GM12878 (cell line): ENCODE results near the gene KRT28. TPM values are rescaled to one million over a fixed set of nuclear protein-coding genes. Genes with fewer than 3 reads are reported as not detected.
A peak's percentile ranks its signal among the peaks of the same experiment; 100 is the strongest.

ENCODE experiments used
- ATAC-seq: fragments of 200-7000 bp; cut with Tn5 transposase; 3 replicates; pipeline ENCODE4 v1.9.1; 2020; ENCODE audit warnings: mild to moderate bottlenecking, moderate library complexity
- BruUV-seq: library from RNA; stranded (reverse); fragments of 400-500 nt; replicated peaks from 2 replicates; lab custom pipeline; 2021; lab: Mats Ljungman, UMichigan
- CTCF ChIA-PET: fragments of 300-600 bp; sonication (Branson Sonifier 250); formaldehyde crosslinking; extraction: SDS; loops from one replicate; lab custom pipeline; 2021; ENCODE audit warnings: inconsistent platforms; lab: Yijun Ruan, JAX
- POLR2A ChIA-PET: fragments of 350-600 bp; formaldehyde crosslinking; extraction: SDS; loops from one replicate; lab custom pipeline; 2021; ENCODE audit warnings: inconsistent platforms; lab: Charles Lee
- RAD21 ChIA-PET: fragments of 300-600 bp; sonication (Branson Sonifier 250); formaldehyde crosslinking; loops from one replicate; lab custom pipeline; 2023; ENCODE audit warnings: antibody characterized with exemption; ENCODE audit not compliant: unreplicated experiment; lab: Charles Lee
- SMC1A ChIA-PET: fragments of 300-600 bp; sonication (Branson Sonifier 250); formaldehyde crosslinking; loops from one replicate; lab custom pipeline; 2023; ENCODE audit not compliant: unreplicated experiment, uncharacterized antibody; lab: Charles Lee
- DNase-seq: peaks from one replicate; pipeline ENCODE4 v3.0.0-alpha.2; 2011; ENCODE audit warnings: low read depth, low spot score
- FAIRE-seq: peaks from 3 replicates; lab custom pipeline; 2011; peaks lifted over from hg19 to GRCh38; lab: Jason Lieb, UNC
- H2AFZ ChIP-seq: 2 replicates; pipeline ENCODE4 v1.6.0; 2011; ENCODE audit warnings: low read depth, low read length, control low read depth; ENCODE audit not compliant: control insufficient read depth
- H3K27ac ChIP-seq: 2 replicates; pipeline ENCODE4 v1.5.1; 2011; ENCODE audit warnings: control low read depth; ENCODE audit not compliant: control insufficient read depth, insufficient read depth
- H3K27me3 ChIP-seq, 2 experiments: replicated peaks in 1 of 2; 2 replicates each; pipeline versions ENCODE4 v1.6.0 to v1.6.1; 2011; ENCODE audit warnings: low read length in 1 of 2; ENCODE audit not compliant: control insufficient read depth in 2 of 2, insufficient read depth in 2 of 2
- H3K36me3 ChIP-seq, 2 experiments: 2 replicates each; pipeline ENCODE4 v1.5.1; 2011; ENCODE audit warnings: low read length in 1 of 2; ENCODE audit not compliant: control insufficient read depth in 2 of 2, insufficient read depth in 2 of 2
- H3K4me1 ChIP-seq: 2 replicates; pipeline ENCODE4 v1.6.1; 2011; ENCODE audit warnings: mild to moderate bottlenecking, low read length, moderate library complexity, mixed read lengths; ENCODE audit not compliant: control insufficient read depth, insufficient read depth
- H3K4me2 ChIP-seq: 2 replicates; pipeline ENCODE4 v1.6.0; 2011; ENCODE audit warnings: control low read depth; ENCODE audit not compliant: control insufficient read depth, insufficient read depth
- H3K4me3 ChIP-seq: fragments of 200-600 bp; sonication (generic); 2 replicates; pipeline ENCODE4 v1.5.1; 2016
- H3K79me2 ChIP-seq: 2 replicates; pipeline ENCODE4 v1.6.0; 2011; ENCODE audit warnings: low read length; ENCODE audit not compliant: control insufficient read depth, insufficient read depth
- H3K9ac ChIP-seq: 2 replicates; pipeline ENCODE4 v1.8.0; 2011; ENCODE audit warnings: low read length, control low read depth, mixed read lengths; ENCODE audit not compliant: control insufficient read depth, insufficient read depth
- H3K9me3 ChIP-seq: replicated peaks from 3 replicates; pipeline ENCODE4 v1.5.1; 2011; ENCODE audit warnings: mild to moderate bottlenecking, low read length; ENCODE audit not compliant: control insufficient read depth, insufficient read depth
- H4K20me1 ChIP-seq: 2 replicates; pipeline ENCODE4 v1.6.0; 2011; ENCODE audit not compliant: control insufficient read depth, insufficient read depth
- CBFB ChIP-seq: IDR thresholded peaks from 2 replicates; pipeline ENCODE4 v1.6.1; 2016; ENCODE audit warnings: antibody characterized with exemption, low read depth
- E2F8 ChIP-seq: fragments of 450-650 bp; IDR thresholded peaks from 2 replicates; pipeline ENCODE4 v1.6.1; 2018; ENCODE audit warnings: mild to moderate bottlenecking, low read depth, moderate library complexity; ENCODE audit not compliant: partially characterized antibody
- FOXK2 ChIP-seq: fragments of 450-650 bp; IDR thresholded peaks from 2 replicates; pipeline ENCODE4 v1.6.1; 2017; ENCODE audit warnings: mild to moderate bottlenecking, moderate library complexity
- GATAD2B ChIP-seq: fragments of 450-650 bp; conservative IDR thresholded peaks from 2 replicates; pipeline ENCODE4 v1.6.1; 2017; ENCODE audit warnings: low read depth, mild to moderate bottlenecking, moderate library complexity
- HCFC1 ChIP-seq: fragments of 150-350 bp; IDR thresholded peaks from 2 replicates; pipeline ENCODE4 v1.6.1; 2014; ENCODE audit warnings: low read length
- IKZF1 ChIP-seq: fragments of 450-650 bp; conservative IDR thresholded peaks from 2 replicates; pipeline ENCODE4 v1.6.1; 2017; ENCODE audit warnings: antibody characterized with exemption, mild to moderate bottlenecking
- LARP7 ChIP-seq: fragments of 450-650 bp; IDR thresholded peaks from 2 replicates; pipeline ENCODE4 v1.6.1; 2017; ENCODE audit warnings: mild to moderate bottlenecking
- PRDM15 ChIP-seq: fragments of 450-650 bp; formaldehyde crosslinking; IDR thresholded peaks from 2 replicates; pipeline ENCODE4 v1.4.0; 2020; ENCODE audit warnings: mild to moderate bottlenecking, moderate library complexity
- RAD21 ChIP-seq: IDR thresholded peaks from 2 replicates; pipeline ENCODE4 v1.6.1; 2011; ENCODE audit warnings: mild to moderate bottlenecking, low read depth, low read length, moderate library complexity; ENCODE audit not compliant: insufficient read depth
- SIX5 ChIP-seq: IDR thresholded peaks from 2 replicates; pipeline ENCODE4 v1.6.1; 2011; ENCODE audit warnings: mild to moderate bottlenecking, low read depth, low read length, moderate library complexity; ENCODE audit not compliant: severe bottlenecking
- SKIL ChIP-seq: fragments of 450-650 bp; IDR thresholded peaks from 2 replicates; pipeline ENCODE4 v1.6.1; 2017; ENCODE audit warnings: mild to moderate bottlenecking, low read depth, inconsistent platforms; ENCODE audit not compliant: poor library complexity, severe bottlenecking
- TARDBP ChIP-seq: IDR thresholded peaks from 2 replicates; pipeline ENCODE4 v1.6.1; 2016; ENCODE audit warnings: borderline replicate concordance
- TCF12 ChIP-seq: IDR thresholded peaks from 2 replicates; pipeline ENCODE4 v1.6.1; 2011; ENCODE audit warnings: low read depth, mild to moderate bottlenecking, low read length
- TCF7 ChIP-seq: IDR thresholded peaks from 2 replicates; pipeline ENCODE4 v1.6.1; 2014; ENCODE audit warnings: antibody characterized with exemption, borderline replicate concordance
- ZSCAN29 ChIP-seq: fragments of 450-650 bp; IDR thresholded peaks from 2 replicates; pipeline ENCODE4 v1.6.1; 2017; ENCODE audit warnings: mild to moderate bottlenecking, moderate library complexity
- WGBS: methylation state at CpG from one replicate; pipeline ENCODE4 v1.1.6; 2016; ENCODE audit warnings: low lambda C conversion rate; ENCODE audit not compliant: insufficient replicate concordance, insufficient coverage; ENCODE audit errors: missing lambda C conversion rate; 5-methylcytosine and 5-hydroxymethylcytosine counted together
- in situ Hi-C: fragments of 300-500 bp; cut with MboI; formaldehyde crosslinking; loops from 9 replicates; pipeline ENCODE4 v1.14.3; 2018; ENCODE audit warnings: mixed read lengths
- intact Hi-C: fragments of 100-400 bp; cut with micrococcal nuclease; formaldehyde crosslinking; loops from one replicate; pipeline ENCODE4 v1.14.2; 2022; ENCODE audit not compliant: unreplicated experiment
- polyA plus RNA-seq, 11 experiments: library from polyadenylated mRNA; depleted of rRNA in 4 of 11; unstranded in 6 of 11; stranded (reverse) in 5 of 11; fragments of >200 nt; fragmentation: Nextera tagmentation in 4 of 11; fragmentation: Illumina TruSeq in 1 of 11; extraction: Ambion mirVana in 4 of 11; extraction: Trizol in 1 of 11; gene quantifications; 1 replicate in 1 of 11; 2 replicates in 10 of 11; pipeline versions ENCODE4 v1.2.1 to v1.2.3, GENCODE V29; 2011 to 2016; ENCODE audit warnings: inconsistent platforms in 2 of 11, missing spikeins in 2 of 11, low read depth in 1 of 11
- total RNA-seq, 4 experiments: library from RNA; depleted of rRNA in 3 of 4; stranded (reverse); fragments of >200 nt in 3 of 4; fragmentation: Illumina TruSeq in 1 of 4; extraction: Trizol in 1 of 4; gene quantifications; 2 replicates each; pipeline versions ENCODE4 v1.2.1 to v1.2.3, GENCODE V29; 2013 to 2021

The KRT28 gene
- total and polyA plus RNA-seq, 10 of the 15 experiments (the other 5 are each of a cell fraction or from before 2014, with no cell fraction given) = not detected

GRCh38 chr17:40818733-40819527, 19.2 kb upstream of the KRT28 start:
- Histone ChIP-seq H3K36me3 (peaks cover 0 to 7% of the 10 kb centered on the region in 2 experiments; a peak in 2 of 4 replicates), H3K27ac (peak overlapping the region; percentile 76), H3K9me3 (no peaks in the 10 kb centered on the region), H3K4me1 (peaks cover 12% of the 10 kb centered on the region), H2AFZ (peak overlapping the region; percentile 75), H4K20me1 (no peaks in the 10 kb centered on the region), H3K79me2 (peaks cover 5% of the 10 kb centered on the region), H3K27me3 (no peaks in the 10 kb centered on the region), H3K9ac (peak overlapping the region; percentile 79), H3K4me2 (peak overlapping the region; percentile 60), H3K4me3 (peak overlapping the region; percentile 78)
- no peak for FAIRE-seq
- RAD21 ChIA-PET = interaction anchor here (0.8 to 2.0 kb wide), 14 partner anchors 15 to 829 kb away, joined by 3 to 9 read pairs (median 5); partner anchors contain the start of gene SMARCE1
- peak; percentile 91 for ATAC-seq
- WGBS = 4% methylated on average over 71 of the region's 73 CpGs
- BruUV-seq = TSS peak; percentile 86
- POLR2A ChIA-PET = interaction anchor here (0.6 to 1.2 kb wide), 15 partner anchors 9 to 1225 kb away, joined by 3 to 7 read pairs (median 3); partner anchors contain the start of genes EIF1 and TOP2A
- in situ Hi-C loops (no loop called here), intact Hi-C loops (no loop called here)
- no peak for DNase-seq
- CTCF ChIA-PET = interaction anchor here (0.7 to 3.5 kb wide), 11 partner anchors 11 to 848 kb away, joined by 3 to 14 read pairs (median 3); no protein-coding TSS in a partner anchor
- SMC1A ChIA-PET = interaction anchor here (0.7 to 2.6 kb wide), 7 partner anchors 12 to 258 kb away, joined by 3 to 13 read pairs (median 4); no protein-coding TSS in a partner anchor
- TF ChIP-seq RAD21 = no peak
- peak; percentile 22 for TF ChIP-seq SIX5
- no peak for TF ChIP-seq FOXK2
- peak; percentile 77 for TF ChIP-seq IKZF1
- no peak for TF ChIP-seq TCF12
- no peak for TF ChIP-seq SKIL
- no peak for TF ChIP-seq TCF7
- TF ChIP-seq GATAD2B = 0 out of 2 replicates have a peak, but pooled peaks have one; percentile 39
- no peak for TF ChIP-seq CBFB
- no peak for TF ChIP-seq E2F8
- no peak for TF ChIP-seq ZSCAN29
- TF ChIP-seq HCFC1 = peak; percentile 37; the same call in 1 of the 2 replicates
- TF ChIP-seq TARDBP = no peak
- no peak for TF ChIP-seq PRDM15 (CRISPR knock-in tag)
- peak; percentile 43; the same call in 1 of the 2 replicates for TF ChIP-seq LARP7
